K562 (cell line): ENCODE data around the gene CAMSAP2. TPM values are rescaled to one million over a fixed set of nuclear protein-coding genes. Genes with fewer than 3 reads are reported as not detected.

Experiments
- BRCA1 ChIP-seq, 2 experiments: fragments of 450-650 bp in 1 of 2; sonication (generic) in 1 of 2; formaldehyde crosslinking in 1 of 2; IDR thresholded peaks; 2 replicates each; pipeline versions ENCODE4 v1.5.0 to v1.6.1; 2017 to 2020; ENCODE audit warnings: mild to moderate bottlenecking in 1 of 2, missing genetic modification reagents in 1 of 2
- EGR1 ChIP-seq: fragments of 450-650 bp; conservative IDR thresholded peaks from 2 replicates; pipeline ENCODE4 v1.6.1; 2017; ENCODE audit warnings: mild to moderate bottlenecking
- ETV6 ChIP-seq, 3 experiments: fragments of 150-350 bp in 1 of 3; sonication (generic) in 1 of 3; formaldehyde crosslinking in 1 of 3; IDR thresholded peaks; 2 replicates each; pipeline versions ENCODE4 v1.6.1 to v1.8.0; 2014 to 2022; ENCODE audit warnings: borderline replicate concordance in 2 of 3, low read depth in 2 of 3, antibody characterized with exemption in 1 of 3, low read length in 1 of 3, mild to moderate bottlenecking in 1 of 3, missing genetic modification reagents in 1 of 3
- GABPB1 ChIP-seq: sonication (generic); formaldehyde crosslinking; IDR thresholded peaks from 2 replicates; pipeline ENCODE4 v1.8.0; 2022; ENCODE audit warnings: mild to moderate bottlenecking, missing genetic modification reagents
- ILK ChIP-seq: fragments of 450-650 bp; IDR thresholded peaks from 2 replicates; pipeline ENCODE4 v1.6.1; 2016; ENCODE audit warnings: missing genetic modification characterization, low read depth, mild to moderate bottlenecking, missing compliant biosample characterization, moderate library complexity, borderline replicate concordance
- JUND ChIP-seq, 2 experiments: IDR thresholded peaks; 2 replicates in 1 of 2; 3 replicates in 1 of 2; pipeline ENCODE4 v1.6.1; 2011; ENCODE audit warnings: borderline replicate concordance in 2 of 2, low read depth in 2 of 2, low read length in 2 of 2, improper control_type of control experiment in 1 of 2, missing biosample characterization in 1 of 2, missing genetic modification characterization in 1 of 2, missing genetic modification reagents in 1 of 2
- MCM7 ChIP-seq, 2 experiments: fragments of 450-650 bp; IDR thresholded peaks; 2 replicates each; pipeline ENCODE4 v1.6.1; 2016 to 2018
- MYC ChIP-seq, 2 experiments: fragments of 250-450 bp in 1 of 2; sonication (Bioruptor Pico) in 1 of 2; IDR thresholded peaks; 2 replicates each; pipeline versions ENCODE4 v1.5.1 to v1.6.1; 2012 to 2021; ENCODE audit warnings: low read depth in 2 of 2, borderline replicate concordance in 1 of 2, improper control_type of control experiment in 1 of 2, low read length in 1 of 2, mild to moderate bottlenecking in 1 of 2, moderate library complexity in 1 of 2
- POU5F1 ChIP-seq: fragments of 150-350 bp; IDR thresholded peaks from 2 replicates; pipeline ENCODE4 v1.6.1; 2014; ENCODE audit warnings: borderline replicate concordance, low read length, low read depth, mild to moderate bottlenecking; ENCODE audit not compliant: partially characterized antibody
- SIRT6 ChIP-seq: IDR thresholded peaks from one replicate; pipeline ENCODE4 v1.6.1; 2012; ENCODE audit warnings: low read depth, mild to moderate bottlenecking, control low read depth, inconsistent platforms, low read length, moderate library complexity
- SP1 ChIP-seq: sonication (generic); formaldehyde crosslinking; IDR thresholded peaks from 2 replicates; pipeline ENCODE4 v1.8.1; 2022; ENCODE audit warnings: mild to moderate bottlenecking, missing genetic modification reagents
- TCF7 ChIP-seq: sonication (generic); IDR thresholded peaks from 2 replicates; pipeline ENCODE4 v1.6.1; 2016; ENCODE audit warnings: antibody characterized with exemption, borderline replicate concordance
- TRIM24 ChIP-seq, 2 experiments: fragments of 450-650 bp; IDR thresholded peaks; 2 replicates each; pipeline ENCODE4 v1.6.1; 2016
- ZBTB11 ChIP-seq, 3 experiments: fragments of 200-800 bp in 1 of 3; fragments of 250-450 bp in 1 of 3; fragments of 450-650 bp in 1 of 3; sonication (Bioruptor Pico) in 1 of 3; sonication (Bioruptor generic) in 1 of 3; formaldehyde crosslinking in 1 of 3; IDR thresholded peaks; 2 replicates each; pipeline versions ENCODE4 v1.6.1 to v1.8.0; 2016 to 2022; ENCODE audit warnings: mild to moderate bottlenecking in 2 of 3, missing genetic modification characterization in 2 of 3, missing compliant biosample characterization in 1 of 3, moderate library complexity in 1 of 3
- ZBTB7A ChIP-seq: IDR thresholded peaks from 2 replicates; pipeline ENCODE4 v1.6.1; 2011; ENCODE audit warnings: low read depth, mild to moderate bottlenecking, low read length, moderate library complexity, borderline replicate concordance; ENCODE audit not compliant: control insufficient read depth
- ZNF445 ChIP-seq: fragments of 250-450 bp; sonication (Bioruptor Pico); IDR thresholded peaks from 2 replicates; pipeline ENCODE4 v1.4.0; 2020; ENCODE audit warnings: low read depth, mild to moderate bottlenecking, moderate library complexity
- ZNF551 ChIP-seq: fragments of 250-450 bp; sonication (Bioruptor Pico); IDR thresholded peaks from 2 replicates; pipeline ENCODE4 v1.5.0; 2021; ENCODE audit warnings: mild to moderate bottlenecking, moderate library complexity
- polyA plus RNA-seq, 8 experiments: library from polyadenylated mRNA; depleted of rRNA in 4 of 8; stranded (reverse) in 5 of 8; unstranded in 3 of 8; fragments of >200 nt; fragmentation: Nextera tagmentation in 2 of 8; fragmentation: Illumina TruSeq in 1 of 8; extraction: Ambion mirVana in 2 of 8; extraction: Trizol in 1 of 8; gene quantifications; 2 replicates each; pipeline versions ENCODE4 v1.2.1 to v1.2.3, GENCODE V29; 2011 to 2014; ENCODE audit warnings: inconsistent platforms in 1 of 8, missing spikeins in 1 of 8
- total RNA-seq, 7 experiments: library from RNA; depleted of rRNA in 6 of 7; stranded (reverse); fragments of >200 nt in 6 of 7; fragmentation: Illumina TruSeq in 2 of 7; extraction: Trizol in 2 of 7; gene quantifications; 2 replicates each; pipeline versions ENCODE4 v1.2.1 to v1.2.3, GENCODE V29; 2011 to 2021; ENCODE audit warnings: low replicate concordance in 1 of 7
- TF ChIP-seq, protein P1 (sequence below): sonication (generic); formaldehyde crosslinking; IDR thresholded peaks from 2 replicates; pipeline ENCODE4 v1.8.0; 2023; ENCODE audit warnings: missing genetic modification reagents, mild to moderate bottlenecking, borderline replicate concordance

CAMSAP2 gene
- total and polyA plus RNA-seq, 9 of the 15 experiments (the other 6 are each of a cell fraction or from before 2014, with no cell fraction given): 1.4 to 7.5 (median 2.7) TPM

DNA sequence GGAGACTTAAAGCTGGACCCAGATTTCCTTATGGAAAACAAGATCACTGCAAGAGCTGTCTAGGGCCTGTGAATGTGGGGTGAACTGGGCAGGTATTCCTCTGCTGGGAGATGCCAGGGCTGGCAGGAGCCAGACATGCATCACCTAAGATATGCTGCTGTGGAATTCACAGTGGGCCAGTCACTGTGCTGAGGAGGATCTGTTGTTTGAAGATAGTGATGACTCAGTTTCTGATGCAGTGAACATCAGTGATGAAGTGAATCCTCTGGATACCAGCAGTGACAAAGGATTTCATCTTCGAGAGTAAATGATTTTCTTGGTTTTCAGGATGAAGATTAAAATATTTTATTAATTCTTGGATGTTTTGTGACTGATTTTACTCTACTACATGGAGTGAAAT lies 29.9 kb upstream of the CAMSAP2 start (continued):
- TF ChIP-seq, protein P1, sequence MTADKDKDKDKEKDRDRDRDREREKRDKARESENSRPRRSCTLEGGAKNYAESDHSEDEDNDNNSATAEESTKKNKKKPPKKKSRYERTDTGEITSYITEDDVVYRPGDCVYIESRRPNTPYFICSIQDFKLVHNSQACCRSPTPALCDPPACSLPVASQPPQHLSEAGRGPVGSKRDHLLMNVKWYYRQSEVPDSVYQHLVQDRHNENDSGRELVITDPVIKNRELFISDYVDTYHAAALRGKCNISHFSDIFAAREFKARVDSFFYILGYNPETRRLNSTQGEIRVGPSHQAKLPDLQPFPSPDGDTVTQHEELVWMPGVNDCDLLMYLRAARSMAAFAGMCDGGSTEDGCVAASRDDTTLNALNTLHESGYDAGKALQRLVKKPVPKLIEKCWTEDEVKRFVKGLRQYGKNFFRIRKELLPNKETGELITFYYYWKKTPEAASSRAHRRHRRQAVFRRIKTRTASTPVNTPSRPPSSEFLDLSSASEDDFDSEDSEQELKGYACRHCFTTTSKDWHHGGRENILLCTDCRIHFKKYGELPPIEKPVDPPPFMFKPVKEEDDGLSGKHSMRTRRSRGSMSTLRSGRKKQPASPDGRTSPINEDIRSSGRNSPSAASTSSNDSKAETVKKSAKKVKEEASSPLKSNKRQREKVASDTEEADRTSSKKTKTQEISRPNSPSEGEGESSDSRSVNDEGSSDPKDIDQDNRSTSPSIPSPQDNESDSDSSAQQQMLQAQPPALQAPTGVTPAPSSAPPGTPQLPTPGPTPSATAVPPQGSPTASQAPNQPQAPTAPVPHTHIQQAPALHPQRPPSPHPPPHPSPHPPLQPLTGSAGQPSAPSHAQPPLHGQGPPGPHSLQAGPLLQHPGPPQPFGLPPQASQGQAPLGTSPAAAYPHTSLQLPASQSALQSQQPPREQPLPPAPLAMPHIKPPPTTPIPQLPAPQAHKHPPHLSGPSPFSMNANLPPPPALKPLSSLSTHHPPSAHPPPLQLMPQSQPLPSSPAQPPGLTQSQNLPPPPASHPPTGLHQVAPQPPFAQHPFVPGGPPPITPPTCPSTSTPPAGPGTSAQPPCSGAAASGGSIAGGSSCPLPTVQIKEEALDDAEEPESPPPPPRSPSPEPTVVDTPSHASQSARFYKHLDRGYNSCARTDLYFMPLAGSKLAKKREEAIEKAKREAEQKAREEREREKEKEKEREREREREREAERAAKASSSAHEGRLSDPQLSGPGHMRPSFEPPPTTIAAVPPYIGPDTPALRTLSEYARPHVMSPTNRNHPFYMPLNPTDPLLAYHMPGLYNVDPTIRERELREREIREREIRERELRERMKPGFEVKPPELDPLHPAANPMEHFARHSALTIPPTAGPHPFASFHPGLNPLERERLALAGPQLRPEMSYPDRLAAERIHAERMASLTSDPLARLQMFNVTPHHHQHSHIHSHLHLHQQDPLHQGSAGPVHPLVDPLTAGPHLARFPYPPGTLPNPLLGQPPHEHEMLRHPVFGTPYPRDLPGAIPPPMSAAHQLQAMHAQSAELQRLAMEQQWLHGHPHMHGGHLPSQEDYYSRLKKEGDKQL (CRISPR knock-in tag): no peak
- no peak for TF ChIP-seq POU5F1
- peak in 1 of 2 experiments; percentile 23; a peak in 1 of 4 replicates for TF ChIP-seq TRIM24 (IDR thresholded peaks at IDR 0.05)
- TF ChIP-seq MYC (IDR thresholded peaks at IDR 0.05; ENCODE audit: low read depth, low read length): no peak
- TF ChIP-seq MYC (CRISPR knock-in tag; IDR thresholded peaks at IDR 0.05; ENCODE audit: borderline replicate concordance, low read depth): no peak
- no peak for TF ChIP-seq ILK
- TF ChIP-seq ETV6 (IDR thresholded peaks at IDR 0.05; ENCODE audit: borderline replicate concordance in 1 of 2, low read depth in 2 of 2, low read length in 1 of 2): no peak
- no peak for TF ChIP-seq ETV6 (CRISPR knock-in tag; IDR thresholded peaks at IDR 0.05; ENCODE audit: borderline replicate concordance)
- peak; percentile 93 for TF ChIP-seq JUND (IDR thresholded peaks at IDR 0.05; ENCODE audit: borderline replicate concordance, low read depth, low read length)
- peak; percentile 81; the same call in 2 of the 3 replicates for TF ChIP-seq JUND (tag; IDR thresholded peaks at IDR 0.05; ENCODE audit: borderline replicate concordance, low read depth, low read length)
- no peak for TF ChIP-seq ZBTB7A
- TF ChIP-seq ZNF551 (CRISPR knock-in tag): no peak
- TF ChIP-seq SIRT6: no peak
- TF ChIP-seq TCF7: no peak
- no peak for TF ChIP-seq MCM7 (IDR thresholded peaks at IDR 0.05)
- TF ChIP-seq SP1 (CRISPR knock-in tag): no peak
- no peak for TF ChIP-seq BRCA1 (IDR thresholded peaks at IDR 0.05)
- TF ChIP-seq BRCA1 (CRISPR knock-in tag; IDR thresholded peaks at IDR 0.05): no peak
- TF ChIP-seq EGR1: no peak
- no peak for TF ChIP-seq ZBTB11 (CRISPR knock-in tag; IDR thresholded peaks at IDR 0.05)
- no peak for TF ChIP-seq ZNF445 (CRISPR knock-in tag)
- no peak for TF ChIP-seq GABPB1
